Sigmoid colon (tissue), 7 donors: Measurements from ENCODE around the gene RAD51. TPM values are rescaled to one million over a fixed set of nuclear protein-coding genes. Genes with fewer than 3 reads are reported as not detected.
"Not testable (repeated sequence)": the region's sequence is repeated elsewhere in the genome, so short reads cannot be mapped to it uniquely, and the experiment has no call there.

Experiments
- DNase-seq: peaks from one replicate; pipeline ENCODE4 v3.0.0-alpha.2; 2019
- H3K27ac ChIP-seq, 4 donors: fragments of 200-600 bp; sonication (generic); one replicate each; pipeline ENCODE4 v1.5.1; 2016 to 2019; ENCODE audit warnings: mild to moderate bottlenecking in 1 of 4
- H3K27me3 ChIP-seq, 3 donors: fragments of 200-600 bp; sonication (generic); one replicate each; pipeline ENCODE4 v1.5.1; 2019; ENCODE audit warnings: mild to moderate bottlenecking in 1 of 3
- H3K36me3 ChIP-seq, 4 donors: fragments of 200-600 bp; sonication (generic); one replicate each; pipeline ENCODE4 v1.5.1; 2016 to 2019
- H3K4me1 ChIP-seq, 4 donors: fragments of 200-600 bp; sonication (generic); one replicate each; pipeline ENCODE4 v1.5.1; 2017 to 2019
- H3K4me3 ChIP-seq, 4 donors: fragments of 200-600 bp; sonication (generic); one replicate each; pipeline ENCODE4 v1.5.1; 2017 to 2019; ENCODE audit warnings: mild to moderate bottlenecking in 2 of 4, moderate library complexity in 1 of 4
- H3K9me3 ChIP-seq, 4 donors: fragments of 200-600 bp in 3 of 4; sonication (generic) in 3 of 4; one replicate each; pipeline versions ENCODE4 v1.5.1 to v1.6.1; 2013 to 2019
- EP300 ChIP-seq, 4 donors: sonication (generic); formaldehyde crosslinking; IDR thresholded peaks; one replicate each; pipeline ENCODE4 v1.6.1; 2017; ENCODE audit warnings: antibody characterized with exemption in 4 of 4
- POLR2A ChIP-seq, 2 donors: fragments of 450-650 bp; IDR thresholded peaks; one replicate each; pipeline ENCODE4 v1.6.1; 2016; ENCODE audit warnings: antibody characterized with exemption in 2 of 2, mild to moderate bottlenecking in 2 of 2, moderate library complexity in 2 of 2
- POLR2AphosphoS5 ChIP-seq, 4 donors: sonication (generic); formaldehyde crosslinking; IDR thresholded peaks; one replicate each; pipeline ENCODE4 v1.6.1; 2017; ENCODE audit warnings: antibody characterized with exemption in 4 of 4
- WGBS, 2 donors: extraction: QIAGEN DNeasy Blood & Tissue Kit; methylation state at CpG; one replicate each; pipeline ENCODE4 v1.1.7; 2013; 5-methylcytosine and 5-hydroxymethylcytosine counted together
- intact Hi-C: fragments of 100-400 bp; cut with DNase I; formaldehyde crosslinking; loops from one replicate; pipeline ENCODE4 v1.15.1; 2023
- polyA plus RNA-seq, 3 donors: library from polyadenylated mRNA; stranded (reverse); fragments of 200-250 nt; gene quantifications; one replicate each; pipeline ENCODE4 v1.2.3, GENCODE V29; 2013
- total RNA-seq, 4 donors: library from RNA; depleted of rRNA; stranded (reverse); fragments of >200 nt; gene quantifications; one replicate each; pipeline ENCODE4 v1.1.0, GENCODE V29; 2016
- TF ChIP-seq, protein P1 (sequence below), 4 experiments: fragments of 450-650 bp in 3 of 4; fragments of 200-600 bp in 1 of 4; IDR thresholded peaks; one replicate each; pipeline ENCODE4 v1.5.1; 2016 to 2019; ENCODE audit warnings: antibody characterized with exemption in 4 of 4, mild to moderate bottlenecking in 3 of 4, moderate library complexity in 2 of 4
- donor health status: healthy with polysubstance abuse.
- donor health status: Bipolar disorder and iron deficiency.
- donor health status: healthy.

Gene RAD51
- total and polyA plus RNA-seq, 7 donors: 1.1 to 9.8 (median 4.2) TPM; not detected in 2

DNA sequence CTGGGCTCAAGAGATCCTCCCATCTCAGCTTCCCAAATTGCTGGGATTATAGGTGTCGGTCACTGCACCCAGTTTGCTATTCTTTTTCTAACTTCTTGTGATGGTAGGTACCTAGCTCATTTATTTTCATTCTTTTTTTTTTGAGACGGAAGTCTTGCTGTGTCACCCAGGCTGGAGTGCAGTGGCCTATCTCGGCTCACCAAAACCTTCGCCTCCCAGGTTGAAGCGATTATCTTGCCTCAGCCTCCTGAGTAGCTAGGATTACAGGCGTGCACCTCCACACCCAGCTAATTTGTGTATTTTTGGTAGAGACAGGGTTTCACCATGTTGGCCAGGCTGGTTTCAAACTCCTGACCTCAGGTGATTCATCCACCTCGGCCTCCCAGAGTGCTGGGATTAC lies 30.1 kb upstream of the RAD51 start:
- 96% methylated on average over 7 of the region's 7 CpGs for WGBS, 2 donors
- Histone ChIP-seq H3K9me3 (no peaks in the 10 kb centered on the region), H3K4me3 (no peak overlapping the region), H3K27ac (no peak overlapping the region), H3K4me1 (no peaks in the 10 kb centered on the region), H3K36me3 (no peaks in the 10 kb centered on the region), H3K27me3 (no peaks in the 10 kb centered on the region)
- intact Hi-C loops: no loop called here
- TF ChIP-seq POLR2A (IDR thresholded peaks at IDR 0.05) (no peak), POLR2AphosphoS5 (IDR thresholded peaks at IDR 0.05) (no peak), EP300 (IDR thresholded peaks at IDR 0.05) (no peak)
- TF ChIP-seq, protein P1, sequence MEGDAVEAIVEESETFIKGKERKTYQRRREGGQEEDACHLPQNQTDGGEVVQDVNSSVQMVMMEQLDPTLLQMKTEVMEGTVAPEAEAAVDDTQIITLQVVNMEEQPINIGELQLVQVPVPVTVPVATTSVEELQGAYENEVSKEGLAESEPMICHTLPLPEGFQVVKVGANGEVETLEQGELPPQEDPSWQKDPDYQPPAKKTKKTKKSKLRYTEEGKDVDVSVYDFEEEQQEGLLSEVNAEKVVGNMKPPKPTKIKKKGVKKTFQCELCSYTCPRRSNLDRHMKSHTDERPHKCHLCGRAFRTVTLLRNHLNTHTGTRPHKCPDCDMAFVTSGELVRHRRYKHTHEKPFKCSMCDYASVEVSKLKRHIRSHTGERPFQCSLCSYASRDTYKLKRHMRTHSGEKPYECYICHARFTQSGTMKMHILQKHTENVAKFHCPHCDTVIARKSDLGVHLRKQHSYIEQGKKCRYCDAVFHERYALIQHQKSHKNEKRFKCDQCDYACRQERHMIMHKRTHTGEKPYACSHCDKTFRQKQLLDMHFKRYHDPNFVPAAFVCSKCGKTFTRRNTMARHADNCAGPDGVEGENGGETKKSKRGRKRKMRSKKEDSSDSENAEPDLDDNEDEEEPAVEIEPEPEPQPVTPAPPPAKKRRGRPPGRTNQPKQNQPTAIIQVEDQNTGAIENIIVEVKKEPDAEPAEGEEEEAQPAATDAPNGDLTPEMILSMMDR (IDR thresholded peaks at IDR 0.05): no peak
- DNase-seq: no peak

DNA sequence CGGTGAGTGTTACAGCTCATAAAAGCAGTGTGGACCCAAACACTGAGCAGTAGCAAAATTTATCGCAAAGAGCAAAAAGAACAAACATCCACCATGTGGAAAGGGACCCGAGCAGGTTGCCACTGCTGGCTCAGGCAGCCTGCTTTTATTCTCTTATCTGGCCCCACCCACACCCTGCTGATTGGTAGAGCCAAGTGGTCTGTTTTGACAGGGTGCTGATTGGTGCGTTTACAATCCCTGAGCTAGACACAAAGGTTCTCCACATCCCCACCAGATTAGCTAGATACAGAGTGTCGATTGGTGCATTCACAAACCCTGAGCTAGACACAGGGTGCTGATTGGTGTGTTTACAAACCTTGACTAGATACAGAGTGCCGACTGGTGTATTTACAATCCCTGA lies 18.7 kb upstream of the RAD51 start:
- not testable (repeated sequence) for H3K9me3 ChIP-seq, DNase-seq, H3K36me3 ChIP-seq, H3K4me1 ChIP-seq, H3K4me3 ChIP-seq, H3K27me3 ChIP-seq, H3K27ac ChIP-seq
- WGBS, 2 donors: 89 to 92% methylated on average over 6 of the region's 6 CpGs
- intact Hi-C loops: loop anchor here (5.0 kb wide), 1 partner anchor 216 kb away; the partner anchor contains the start of gene VPS18

GRCh38 chr15:40676906-40677305 lies 18.1 kb upstream of the RAD51 start:
- H3K4me1 ChIP-seq, H3K4me3 ChIP-seq, H3K27ac ChIP-seq, DNase-seq, H3K27me3 ChIP-seq, H3K36me3 ChIP-seq, H3K9me3 ChIP-seq: not testable (repeated sequence)
- 94 to 97% methylated on average over 36 to 38 of the region's 38 CpGs for WGBS, 2 donors
- intact Hi-C loops: loop anchor here (5.0 kb wide), 1 partner anchor 215 kb away; the partner anchor contains the start of gene VPS18

GRCh38 chr15:40680151-40680550 lies 14.8 kb upstream of the RAD51 start:
- no peak for DNase-seq
- no peaks in the 10 kb centered on the region for H3K36me3 ChIP-seq
- H3K9me3 ChIP-seq: no peaks in the 10 kb centered on the region
- no peaks in the 10 kb centered on the region for H3K4me1 ChIP-seq
- no peak for TF ChIP-seq EP300 (IDR thresholded peaks at IDR 0.05)
- TF ChIP-seq, protein P1 (IDR thresholded peaks at IDR 0.05): no peak
- no peak for TF ChIP-seq POLR2A (IDR thresholded peaks at IDR 0.05)
- no peak for TF ChIP-seq POLR2AphosphoS5 (IDR thresholded peaks at IDR 0.05)
- H3K27me3 ChIP-seq: no peaks in the 10 kb centered on the region
- H3K4me3 ChIP-seq: no peak overlapping the region
- 95 to 97% methylated on average over 1 of the region's 1 CpG for WGBS, 2 donors
- intact Hi-C loops: no loop called here
- H3K27ac ChIP-seq: no peak overlapping the region

- H3K27me3 ChIP-seq, intact Hi-C loops, DNase-seq, H3K4me3 ChIP-seq, H3K9me3 ChIP-seq, H3K27ac ChIP-seq, H3K4me1 ChIP-seq, H3K36me3 ChIP-seq: not testable (repeated sequence)
- 67 to 88% methylated on average over 1 of the region's 1 CpG for WGBS, 2 donors
These were observed 14.0 kb upstream of the RAD51 start for GRCh38 chr15:40680959-40681358.

GRCh38 chr15:40684381-40684780 lies 10.6 kb upstream of the RAD51 start:
- TF ChIP-seq POLR2AphosphoS5 (IDR thresholded peaks at IDR 0.05): no peak
- TF ChIP-seq EP300 (IDR thresholded peaks at IDR 0.05): no peak
- no peak for TF ChIP-seq POLR2A (IDR thresholded peaks at IDR 0.05)
- TF ChIP-seq, protein P1 (IDR thresholded peaks at IDR 0.05): no peak
- H3K27ac ChIP-seq: no peak overlapping the region
- intact Hi-C loops: no loop called here

More at GRCh38 chr15:40684381-40684780, 10.6 kb upstream of the RAD51 start:
- no peaks in the 10 kb centered on the region for H3K9me3 ChIP-seq
- H3K4me3 ChIP-seq: no peak overlapping the region
- H3K27me3 ChIP-seq: no peaks in the 10 kb centered on the region
- H3K4me1 ChIP-seq: no peaks in the 10 kb centered on the region
- no peaks in the 10 kb centered on the region for H3K36me3 ChIP-seq
- DNase-seq: no peak
